H9 (cell line): ENCODE data around the gene CRACDL. TPM values are rescaled to one million over a fixed set of nuclear protein-coding genes. Genes with fewer than 3 reads are reported as not detected.

Experiments
- DNase-seq: peaks from one replicate; pipeline ENCODE4 v3.0.0-alpha.2; 2017
- H2AFZ ChIP-seq: one replicate; pipeline ENCODE4 v1.6.1; 2013; ENCODE audit warnings: mild to moderate bottlenecking, low read length, control low read depth, moderate library complexity
- H2AK5ac ChIP-seq: 2 replicates; pipeline ENCODE4 v1.6.1; 2013; ENCODE audit warnings: low read length, control low read depth, mixed read lengths; ENCODE audit not compliant: insufficient read length
- H2BK120ac ChIP-seq: one replicate; pipeline ENCODE4 v1.6.1; 2013; ENCODE audit warnings: low read depth, mild to moderate bottlenecking, low read length, control low read depth, inconsistent platforms; ENCODE audit not compliant: poor library complexity, severe bottlenecking
- H2BK12ac ChIP-seq: 2 replicates; pipeline ENCODE4 v1.6.1; 2013; ENCODE audit warnings: low read length, control low read depth, mixed read lengths, low read depth; ENCODE audit not compliant: insufficient read length
- H2BK15ac ChIP-seq: 2 replicates; pipeline ENCODE4 v1.6.1; 2013; ENCODE audit warnings: low read depth, low read length, control low read depth
- H2BK20ac ChIP-seq: one replicate; pipeline ENCODE4 v1.6.1; 2013; ENCODE audit warnings: low read depth, mild to moderate bottlenecking, low read length, control low read depth, inconsistent platforms; ENCODE audit not compliant: poor library complexity, severe bottlenecking
- H2BK5ac ChIP-seq: 2 replicates; pipeline ENCODE4 v1.6.1; 2013; ENCODE audit warnings: low read length, control low read depth, mixed read lengths; ENCODE audit not compliant: insufficient read length
- H3K14ac ChIP-seq: 2 replicates; pipeline ENCODE4 v1.6.1; 2013; ENCODE audit warnings: low read length, control low read depth; ENCODE audit not compliant: insufficient read depth
- H3K18ac ChIP-seq: 2 replicates; pipeline ENCODE4 v1.6.1; 2013; ENCODE audit warnings: low read depth, mild to moderate bottlenecking, mixed read lengths, low read length, control low read depth; ENCODE audit not compliant: insufficient read length
- H3K23ac ChIP-seq: 2 replicates; pipeline ENCODE4 v1.6.1; 2013; ENCODE audit warnings: low read length, control low read depth, mixed read lengths, low read depth; ENCODE audit not compliant: insufficient read length
- H3K23me2 ChIP-seq: 2 replicates; pipeline ENCODE4 v1.6.1; 2013; ENCODE audit warnings: low read depth, mild to moderate bottlenecking, mixed read lengths, low read length, control low read depth; ENCODE audit not compliant: insufficient read length, poor library complexity, severe bottlenecking
- H3K27ac ChIP-seq: 2 replicates; pipeline ENCODE4 v1.5.1; 2013; ENCODE audit warnings: low read length, control low read depth, mixed read lengths, low read depth; ENCODE audit not compliant: insufficient read length
- H3K27me3 ChIP-seq: 2 replicates; pipeline ENCODE4 v1.6.1; 2013; ENCODE audit warnings: low read length, control low read depth, inconsistent platforms; ENCODE audit not compliant: insufficient read depth
- H3K4ac ChIP-seq: 2 replicates; pipeline ENCODE4 v1.6.1; 2013; ENCODE audit warnings: low read depth, mild to moderate bottlenecking, control low read depth, inconsistent platforms, low read length, moderate library complexity
- H3K4me1 ChIP-seq: 2 replicates; pipeline ENCODE4 v1.6.1; 2013; ENCODE audit warnings: low read length, control low read depth, inconsistent platforms; ENCODE audit not compliant: insufficient read depth
- H3K4me2 ChIP-seq: 2 replicates; pipeline ENCODE4 v1.6.1; 2013; ENCODE audit warnings: low read length, control low read depth, mixed read lengths; ENCODE audit not compliant: insufficient read length, insufficient read depth
- H3K56ac ChIP-seq: 2 replicates; pipeline ENCODE4 v1.6.1; 2013; ENCODE audit warnings: low read depth, mild to moderate bottlenecking, mixed read lengths, low read length, control low read depth; ENCODE audit not compliant: insufficient read length
- H3K79me1 ChIP-seq: 2 replicates; pipeline ENCODE4 v1.6.1; 2013; ENCODE audit warnings: low read depth, mild to moderate bottlenecking, moderate library complexity, low read length, control low read depth, inconsistent platforms; ENCODE audit not compliant: insufficient read depth, poor library complexity, severe bottlenecking
- H3K79me2 ChIP-seq: 2 replicates; pipeline ENCODE4 v1.6.1; 2013; ENCODE audit warnings: low read length, control low read depth, inconsistent platforms; ENCODE audit not compliant: insufficient read depth
- H3K9ac ChIP-seq: 2 replicates; pipeline ENCODE4 v1.6.1; 2013; ENCODE audit warnings: low read length, control low read depth, mixed read lengths; ENCODE audit not compliant: insufficient read length; ENCODE audit errors: extremely low read depth
- H3K9me3 ChIP-seq: one replicate; pipeline ENCODE4 v1.6.1; 2013; ENCODE audit warnings: low read depth, low read length, inconsistent platforms; ENCODE audit not compliant: control insufficient read depth
- H3T11ph ChIP-seq: one replicate; pipeline ENCODE4 v1.6.1; 2013; ENCODE audit warnings: mild to moderate bottlenecking, low read length, control low read depth, inconsistent platforms
- H4K20me1 ChIP-seq: one replicate; pipeline ENCODE4 v1.6.1; 2013; ENCODE audit not compliant: control insufficient read depth, insufficient read length, insufficient read depth
- H4K5ac ChIP-seq: 2 replicates; pipeline ENCODE4 v1.6.1; 2013; ENCODE audit warnings: low read depth, mild to moderate bottlenecking, mixed read lengths, low read length, control low read depth; ENCODE audit not compliant: insufficient read length
- H4K8ac ChIP-seq: replicated peaks from 2 replicates; pipeline ENCODE4 v1.6.1; 2013; ENCODE audit warnings: low read length, control low read depth, mixed read lengths, low read depth; ENCODE audit not compliant: insufficient read length
- H4K91ac ChIP-seq: 2 replicates; pipeline ENCODE4 v1.6.1; 2013; ENCODE audit warnings: low read depth, mild to moderate bottlenecking, moderate library complexity, mixed read lengths, low read length, control low read depth; ENCODE audit not compliant: insufficient read length
- H3K27ac Mint-ChIP-seq, 3 experiments: 2 replicates in 2 of 3; 3 replicates in 1 of 3; pipeline ENCODE4 v1.8.0; 2020 to 2021; ENCODE audit warnings: mixed read lengths in 3 of 3, mild to moderate bottlenecking in 1 of 3, moderate library complexity in 1 of 3
- H3K27me3 Mint-ChIP-seq: 2 replicates; pipeline ENCODE4 v1.8.0; 2021; ENCODE audit warnings: low read depth, mild to moderate bottlenecking, moderate library complexity, mixed read lengths
- H3K36me3 Mint-ChIP-seq, 3 experiments: 2 replicates in 2 of 3; 3 replicates in 1 of 3; pipeline ENCODE4 v1.8.0; 2020 to 2021; ENCODE audit warnings: low read depth in 3 of 3, mixed read lengths in 3 of 3; ENCODE audit not compliant: insufficient read depth in 1 of 3
- H3K4me1 Mint-ChIP-seq, 2 experiments: 2 replicates each; pipeline ENCODE4 v1.8.0; 2020; ENCODE audit warnings: mixed read lengths in 2 of 2
- H3K4me3 Mint-ChIP-seq, 2 experiments: 2 replicates in 1 of 2; 3 replicates in 1 of 2; pipeline ENCODE4 v1.8.0; 2020 to 2021; ENCODE audit warnings: mild to moderate bottlenecking in 2 of 2, mixed read lengths in 2 of 2, moderate library complexity in 1 of 2
- H3K9me3 Mint-ChIP-seq, 2 experiments: 2 replicates in 1 of 2; 3 replicates in 1 of 2; pipeline ENCODE4 v1.8.0; 2020; ENCODE audit warnings: mild to moderate bottlenecking in 2 of 2, mixed read lengths in 2 of 2, moderate library complexity in 1 of 2
- CTCF ChIP-seq: fragments of 200-600 bp; sonication (generic); conservative IDR thresholded peaks from 3 replicates; pipeline ENCODE4 v1.8.0; 2021; ENCODE audit warnings: antibody characterized with exemption, mild to moderate bottlenecking
- WGBS: extraction: QIAGEN DNeasy Blood & Tissue Kit; methylation state at CpG from one replicate; pipeline ENCODE4 v1.1.7; 2013; ENCODE audit warnings: missing lambda C conversion rate, low lambda C conversion rate, mixed read lengths; ENCODE audit not compliant: insufficient read length; ENCODE audit errors: extremely low coverage; 5-methylcytosine and 5-hydroxymethylcytosine counted together
- total RNA-seq: library from RNA; stranded (reverse); gene quantifications from 2 replicates; pipeline ENCODE4 v1.2.1, GENCODE V29; 2021

CRACDL gene
- total RNA-seq, 1 experiment from 2014 or later, result 0.48 TPM

GRCh38 chr2:98911376-98912154, 24.5 kb downstream of the CRACDL start:
- Histone ChIP-seq H2BK12ac (no peak overlapping the region), H3K4me1 (no peaks in the 10 kb centered on the region), H3T11ph (no peak overlapping the region), H3K56ac (no peak overlapping the region), H3K14ac (no peak overlapping the region), H4K91ac (no peak overlapping the region), H4K20me1 (no peaks in the 10 kb centered on the region), H2BK15ac (no peak overlapping the region), H2BK20ac (no peak overlapping the region), H3K9me3 (no peaks in the 10 kb centered on the region), H3K79me1 (no peaks in the 10 kb centered on the region), H3K9ac (no peak overlapping the region), H2AFZ (no peak overlapping the region), H2BK5ac (no peak overlapping the region), H2BK120ac (no peak overlapping the region), H3K4me2 (no peak overlapping the region), H3K18ac (no peak overlapping the region), H2AK5ac (no peak overlapping the region), H3K23ac (no peak overlapping the region), H3K27ac (no peak overlapping the region), H4K5ac (no peak overlapping the region), H4K8ac (no peak overlapping the region), H3K79me2 (no peaks in the 10 kb centered on the region), H3K27me3 (no peaks in the 10 kb centered on the region), H3K23me2 (no peaks in the 10 kb centered on the region), H3K4ac (no peak overlapping the region)
- TF ChIP-seq CTCF, result no peak
- Mint-ChIP-seq H3K27ac (peak overlapping the region in 1 of 3 experiments; percentile 64; a peak in 2 of 7 replicates), H3K9me3 (no peaks in the 10 kb centered on the region; a peak in 1 of 5 replicates), H3K4me3 (no peak overlapping the region), H3K36me3 (no peaks in the 10 kb centered on the region), H3K27me3 (peaks cover 8% of the 10 kb centered on the region), H3K4me1 (peaks cover 20 to 30% of the 10 kb centered on the region in 2 experiments)
- DNase-seq, result no peak
- no CpG with 5 or more reads among the region's 17 CpGs for WGBS
